ENCODE data around the gene GABRD. TPM values are rescaled to one million over a fixed set of nuclear protein-coding genes. Genes with fewer than 3 reads are reported as not detected.

Gene GABRD
- total RNA-seq, 1 experiment from 2014 or later, result 15.6 TPM

DNA sequence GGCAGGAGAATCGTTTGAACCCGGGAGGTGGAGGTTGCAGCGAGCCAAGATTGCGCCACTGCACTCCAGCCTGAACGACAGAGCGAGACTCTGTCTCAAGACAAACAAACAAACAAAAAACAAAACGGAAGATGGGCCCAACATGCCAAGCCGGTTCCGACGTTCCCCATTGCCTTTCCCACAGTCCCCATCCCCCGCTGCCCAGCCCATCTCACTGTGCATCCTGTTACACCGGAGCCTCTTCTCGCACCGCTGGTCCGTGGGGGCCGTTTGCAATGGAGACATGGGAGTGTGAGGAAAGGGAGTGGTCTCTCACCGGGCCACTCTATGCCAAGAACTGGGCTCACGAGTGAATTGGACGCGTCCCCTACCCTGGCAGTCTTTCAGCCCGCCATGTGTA lies 14.3 kb upstream of the GABRD start (continued):
- TF ChIP-seq, protein P1, sequence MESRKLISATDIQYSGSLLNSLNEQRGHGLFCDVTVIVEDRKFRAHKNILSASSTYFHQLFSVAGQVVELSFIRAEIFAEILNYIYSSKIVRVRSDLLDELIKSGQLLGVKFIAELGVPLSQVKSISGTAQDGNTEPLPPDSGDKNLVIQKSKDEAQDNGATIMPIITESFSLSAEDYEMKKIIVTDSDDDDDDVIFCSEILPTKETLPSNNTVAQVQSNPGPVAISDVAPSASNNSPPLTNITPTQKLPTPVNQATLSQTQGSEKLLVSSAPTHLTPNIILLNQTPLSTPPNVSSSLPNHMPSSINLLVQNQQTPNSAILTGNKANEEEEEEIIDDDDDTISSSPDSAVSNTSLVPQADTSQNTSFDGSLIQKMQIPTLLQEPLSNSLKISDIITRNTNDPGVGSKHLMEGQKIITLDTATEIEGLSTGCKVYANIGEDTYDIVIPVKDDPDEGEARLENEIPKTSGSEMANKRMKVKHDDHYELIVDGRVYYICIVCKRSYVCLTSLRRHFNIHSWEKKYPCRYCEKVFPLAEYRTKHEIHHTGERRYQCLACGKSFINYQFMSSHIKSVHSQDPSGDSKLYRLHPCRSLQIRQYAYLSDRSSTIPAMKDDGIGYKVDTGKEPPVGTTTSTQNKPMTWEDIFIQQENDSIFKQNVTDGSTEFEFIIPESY (IDR thresholded peaks at IDR 0.05; ENCODE audit: extremely low read depth, insufficient replicate concordance, low read length), result no peak
- TF ChIP-seq CEBPB (IDR thresholded peaks at IDR 0.05; ENCODE audit: low read depth), result no peak
- TF ChIP-seq FOSL1 (IDR thresholded peaks at IDR 0.05; ENCODE audit: low read depth), result no peak

DNA sequence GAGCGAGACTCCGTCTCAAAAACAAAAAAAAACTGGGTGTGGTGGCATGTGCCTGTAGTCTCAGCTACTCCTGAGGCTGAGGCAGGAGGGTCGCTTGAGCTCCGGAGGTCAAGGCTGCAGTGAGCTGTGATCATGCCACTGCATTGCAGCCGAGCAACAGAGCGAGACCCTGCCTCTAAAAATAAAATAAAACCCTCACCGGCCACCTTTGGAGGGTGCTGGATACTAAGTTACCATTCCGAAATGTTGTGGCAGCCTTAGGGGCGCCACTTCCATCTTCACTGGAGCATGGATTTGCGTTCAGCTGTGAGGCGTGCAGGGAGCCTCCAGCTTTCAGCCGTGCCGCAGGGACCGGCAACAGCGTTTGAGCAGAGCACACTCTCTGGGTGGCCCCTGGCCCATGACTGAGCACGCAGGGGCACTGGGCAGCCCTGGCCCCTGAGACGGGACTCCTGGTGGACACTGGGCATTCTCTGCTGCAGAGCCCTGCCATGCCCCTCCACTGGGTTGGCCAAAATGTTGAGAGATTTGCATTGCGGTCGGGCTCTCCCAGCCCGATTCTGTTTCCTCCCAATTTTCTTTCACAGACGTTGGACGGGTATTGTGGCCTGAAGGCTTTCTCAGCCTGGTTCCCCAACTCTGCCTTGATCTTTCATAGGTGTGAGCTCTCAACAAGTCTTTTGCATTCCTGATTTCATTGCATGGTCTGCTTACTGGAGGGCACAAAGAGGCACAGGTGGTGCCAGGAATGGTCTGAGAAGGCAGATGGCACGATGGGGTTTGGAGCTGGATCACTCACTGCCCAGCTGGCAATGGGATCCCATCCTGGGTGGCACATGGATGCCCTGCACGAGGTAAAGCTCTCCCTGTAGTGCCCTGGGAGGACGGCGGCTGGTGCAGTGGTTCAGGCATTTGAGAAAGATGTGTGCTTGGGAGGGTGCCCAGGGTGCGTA lies 9.8 kb upstream of the GABRD start:
- Histone ChIP-seq H3K27me3 (ENCODE audit: insufficient read depth, low read length) (no peaks in the 10 kb centered on the region), H3K36me3 (ENCODE audit: control insufficient read depth in 1 of 2, insufficient read depth in 2 of 2, low read length in 2 of 2) (no peaks in the 10 kb centered on the region), H2AFZ (ENCODE audit: low read depth, low read length, poor library complexity, severe bottlenecking) (no peak overlapping the region), H3K27ac (ENCODE audit: low read depth, low read length) (no peak overlapping the region), H3K9me2 (ENCODE audit: insufficient read depth) (no peaks in the 10 kb centered on the region), H3K4me3 (replicated peaks in 1 of 2; ENCODE audit: low read depth in 1 of 2, low read length in 2 of 2) (no peak overlapping the region), H4K20me1 (ENCODE audit: insufficient read depth) (no peaks in the 10 kb centered on the region), H3K9me3 (ENCODE audit: control insufficient read depth in 1 of 2, insufficient read depth in 1 of 2, low read depth in 1 of 2, low read length in 2 of 2) (no peaks in the 10 kb centered on the region), H3K4me1 (ENCODE audit: control insufficient read depth in 1 of 2, insufficient read depth in 2 of 2, low read length in 2 of 2) (peaks cover 0 to 2% of the 10 kb centered on the region in 2 experiments; a peak in 3 of 4 replicates), H3K79me2 (ENCODE audit: insufficient read depth, low read length) (no peaks in the 10 kb centered on the region), H3K9ac (ENCODE audit: low read length) (no peak overlapping the region), H3K4me2 (ENCODE audit: low read length) (no peak overlapping the region)
- no TSS peak for BruUV-seq (replicated peaks)
- ChIA-PET RAD21 (ENCODE audit: low non-redundant PET in 1 of 2, low total read pairs in 2 of 2, uncharacterized antibody in 2 of 2, unreplicated experiment in 2 of 2) (interaction anchor here in 1 of 2 experiments (0.7 kb wide), 1 partner anchor 31 kb away, joined by 3 read pairs; no protein-coding TSS in a partner anchor), CTCF (no interaction called here), POLR2A (no interaction called here)
- no peak for DNase-seq (ENCODE audit: low read depth, low spot score)
- intact Hi-C loops (cut with micrococcal nuclease), result no loop called here
- ATAC-seq, result no peak
- no peak for TF ChIP-seq JUND (IDR thresholded peaks at IDR 0.05)
- no peak for TF ChIP-seq ELF1 (IDR thresholded peaks at IDR 0.05; ENCODE audit: borderline replicate concordance, low read depth)
- TF ChIP-seq POLR2AphosphoS5 (IDR thresholded peaks at IDR 0.05; ENCODE audit: low read depth, low read length), result no peak
- TF ChIP-seq SIN3A (IDR thresholded peaks at IDR 0.05; ENCODE audit: low read depth), result no peak
- no peak for TF ChIP-seq YY1 (IDR thresholded peaks at IDR 0.05; ENCODE audit: extremely low read depth, insufficient replicate concordance, low read depth, low read length)
- no peak for TF ChIP-seq SP1 (IDR thresholded peaks at IDR 0.05; ENCODE audit: low read depth)
- TF ChIP-seq, protein P2, sequence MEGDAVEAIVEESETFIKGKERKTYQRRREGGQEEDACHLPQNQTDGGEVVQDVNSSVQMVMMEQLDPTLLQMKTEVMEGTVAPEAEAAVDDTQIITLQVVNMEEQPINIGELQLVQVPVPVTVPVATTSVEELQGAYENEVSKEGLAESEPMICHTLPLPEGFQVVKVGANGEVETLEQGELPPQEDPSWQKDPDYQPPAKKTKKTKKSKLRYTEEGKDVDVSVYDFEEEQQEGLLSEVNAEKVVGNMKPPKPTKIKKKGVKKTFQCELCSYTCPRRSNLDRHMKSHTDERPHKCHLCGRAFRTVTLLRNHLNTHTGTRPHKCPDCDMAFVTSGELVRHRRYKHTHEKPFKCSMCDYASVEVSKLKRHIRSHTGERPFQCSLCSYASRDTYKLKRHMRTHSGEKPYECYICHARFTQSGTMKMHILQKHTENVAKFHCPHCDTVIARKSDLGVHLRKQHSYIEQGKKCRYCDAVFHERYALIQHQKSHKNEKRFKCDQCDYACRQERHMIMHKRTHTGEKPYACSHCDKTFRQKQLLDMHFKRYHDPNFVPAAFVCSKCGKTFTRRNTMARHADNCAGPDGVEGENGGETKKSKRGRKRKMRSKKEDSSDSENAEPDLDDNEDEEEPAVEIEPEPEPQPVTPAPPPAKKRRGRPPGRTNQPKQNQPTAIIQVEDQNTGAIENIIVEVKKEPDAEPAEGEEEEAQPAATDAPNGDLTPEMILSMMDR (IDR thresholded peaks at IDR 0.05 in 2 of 3, conservative IDR thresholded peaks at IDR 0.05 in 1 of 3; ENCODE audit: borderline replicate concordance in 1 of 3, insufficient read depth in 1 of 3, low read depth in 2 of 3, low read length in 2 of 3), result no peak
- TF ChIP-seq, protein P1 (IDR thresholded peaks at IDR 0.05; ENCODE audit: extremely low read depth, insufficient replicate concordance, low read length), result no peak
- no peak for TF ChIP-seq EGR1 (IDR thresholded peaks at IDR 0.05; ENCODE audit: low read depth)
- no peak for TF ChIP-seq SRF (IDR thresholded peaks at IDR 0.05; ENCODE audit: low read depth)
- TF ChIP-seq ZNF274 (IDR thresholded peaks at IDR 0.05; ENCODE audit: low read depth, low read length), result no peak
